Cardiac muscle cell (in vitro differentiated cells and primary cell): ENCODE data around the gene CDA. TPM values are rescaled to one million over a fixed set of nuclear protein-coding genes. Genes with fewer than 3 reads are reported as not detected.

Experiments used
- DNase-seq, 2 donors: peaks; one replicate each; pipeline versions ENCODE4 v3.0.0 to v3.0.0-alpha.2; 2010 to 2017; ENCODE audit warnings: low read depth in 1 of 2, low spot score in 1 of 2
- H3K27ac ChIP-seq: fragments of 200-600 bp; sonication (generic); 2 replicates; pipeline ENCODE4 v1.5.1; 2016
- H3K27me3 ChIP-seq: fragments of 200-600 bp; sonication (generic); 2 replicates; pipeline ENCODE4 v1.6.0; 2016; ENCODE audit warnings: control low read depth
- H3K36me3 ChIP-seq: fragments of 200-600 bp; sonication (generic); 2 replicates; pipeline ENCODE4 v1.5.1; 2016; ENCODE audit warnings: control low read depth
- H3K4me1 ChIP-seq: fragments of 200-600 bp; sonication (generic); 2 replicates; pipeline ENCODE4 v1.8.1; 2017; ENCODE audit warnings: low read depth, mild to moderate bottlenecking, mixed run types
- H3K4me3 ChIP-seq: fragments of 200-600 bp; sonication (generic); 2 replicates; pipeline ENCODE4 v1.5.1; 2016; ENCODE audit warnings: mild to moderate bottlenecking
- H3K9me3 ChIP-seq: fragments of 200-600 bp; sonication (generic); 2 replicates; pipeline ENCODE4 v1.5.1; 2017; ENCODE audit warnings: low read depth, mild to moderate bottlenecking, control low read depth
- polyA plus RNA-seq: library from polyadenylated mRNA; unstranded; fragments of >200 nt; fragmentation: Nextera tagmentation; extraction: Ambion mirVana; gene quantifications from 2 replicates; pipeline ENCODE4 v1.2.1, GENCODE V29; 2016
- total RNA-seq: library from RNA; depleted of rRNA; stranded (reverse); fragments of >200 nt; gene quantifications from 2 replicates; pipeline ENCODE4 v1.2.3, GENCODE V29; 2016
- TF ChIP-seq, protein P1 (sequence below): IDR thresholded peaks from 2 replicates; pipeline ENCODE4 v1.5.1; 2012; ENCODE audit warnings: low read depth, mild to moderate bottlenecking, low read length

The CDA gene
- total and polyA plus RNA-seq, 2 experiments from 2014 or later = not detected

GRCh38 chr1:20654104-20654690 is 65.3 kb downstream of the CDA start:
- TF ChIP-seq, protein P1, sequence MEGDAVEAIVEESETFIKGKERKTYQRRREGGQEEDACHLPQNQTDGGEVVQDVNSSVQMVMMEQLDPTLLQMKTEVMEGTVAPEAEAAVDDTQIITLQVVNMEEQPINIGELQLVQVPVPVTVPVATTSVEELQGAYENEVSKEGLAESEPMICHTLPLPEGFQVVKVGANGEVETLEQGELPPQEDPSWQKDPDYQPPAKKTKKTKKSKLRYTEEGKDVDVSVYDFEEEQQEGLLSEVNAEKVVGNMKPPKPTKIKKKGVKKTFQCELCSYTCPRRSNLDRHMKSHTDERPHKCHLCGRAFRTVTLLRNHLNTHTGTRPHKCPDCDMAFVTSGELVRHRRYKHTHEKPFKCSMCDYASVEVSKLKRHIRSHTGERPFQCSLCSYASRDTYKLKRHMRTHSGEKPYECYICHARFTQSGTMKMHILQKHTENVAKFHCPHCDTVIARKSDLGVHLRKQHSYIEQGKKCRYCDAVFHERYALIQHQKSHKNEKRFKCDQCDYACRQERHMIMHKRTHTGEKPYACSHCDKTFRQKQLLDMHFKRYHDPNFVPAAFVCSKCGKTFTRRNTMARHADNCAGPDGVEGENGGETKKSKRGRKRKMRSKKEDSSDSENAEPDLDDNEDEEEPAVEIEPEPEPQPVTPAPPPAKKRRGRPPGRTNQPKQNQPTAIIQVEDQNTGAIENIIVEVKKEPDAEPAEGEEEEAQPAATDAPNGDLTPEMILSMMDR = no peak
- Histone ChIP-seq H3K36me3 (peaks cover 62% of the 10 kb centered on the region), H3K27me3 (no peaks in the 10 kb centered on the region), H3K9me3 (no peaks in the 10 kb centered on the region), H3K27ac (no peak overlapping the region), H3K4me1 (no peaks in the 10 kb centered on the region), H3K4me3 (no peak overlapping the region)
- DNase-seq = no peak

- no peaks in the 10 kb centered on the region for H3K9me3 ChIP-seq
- H3K4me3 ChIP-seq = no peak overlapping the region
- no peak overlapping the region for H3K27ac ChIP-seq
- TF ChIP-seq, protein P1 = no peak
- H3K27me3 ChIP-seq = no peaks in the 10 kb centered on the region
- H3K4me1 ChIP-seq = peaks cover 10% of the 10 kb centered on the region
- DNase-seq = no peak
- H3K36me3 ChIP-seq = peaks cover 51% of the 10 kb centered on the region
Measured at GRCh38 chr1:20657024-20657423, 68.1 kb downstream of the CDA start.

GRCh38 chr1:20658166-20658915 is 69.4 kb downstream of the CDA start:
- no peak for DNase-seq

GRCh38 chr1:20660363-20660762 is 71.5 kb downstream of the CDA start:
- Histone ChIP-seq H3K27ac (no peak overlapping the region), H3K36me3 (peaks cover 21% of the 10 kb centered on the region), H3K4me3 (peak overlapping the region; percentile 83)

More at GRCh38 chr1:20658166-20658915, 69.4 kb downstream of the CDA start:
- TF ChIP-seq, protein P1 = no peak
- Histone ChIP-seq H3K36me3 (peaks cover 38% of the 10 kb centered on the region), H3K9me3 (no peaks in the 10 kb centered on the region), H3K4me1 (peaks cover 13% of the 10 kb centered on the region), H3K27ac (peak overlapping the region; percentile 35), H3K27me3 (no peaks in the 10 kb centered on the region), H3K4me3 (no peak overlapping the region)

DNA sequence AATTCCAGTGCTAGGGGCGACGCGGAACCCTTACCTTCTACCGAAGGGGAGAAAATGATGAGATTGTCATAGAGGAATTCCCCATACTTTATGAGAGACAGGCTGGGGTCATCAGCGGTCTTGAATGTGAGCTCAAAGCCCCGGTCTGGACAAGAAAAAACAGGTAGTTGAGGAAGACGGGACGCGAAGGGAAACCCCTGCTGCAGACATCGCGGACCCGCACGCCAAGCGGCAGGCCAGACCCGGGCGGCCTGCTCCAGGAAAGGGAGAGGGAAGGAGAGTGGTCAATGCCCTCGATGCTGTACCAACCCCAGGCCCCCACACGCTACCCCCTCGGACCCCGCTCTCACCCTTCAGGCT is 71.9 kb downstream of the CDA start:
- Histone ChIP-seq H3K4me1 (peaks cover 13% of the 10 kb centered on the region), H3K27ac (peak overlapping the region; percentile 11), H3K36me3 (peaks cover 16% of the 10 kb centered on the region), H3K4me3 (peak overlapping the region; percentile 83), H3K27me3 (no peaks in the 10 kb centered on the region), H3K9me3 (no peaks in the 10 kb centered on the region)
- TF ChIP-seq, protein P1 = no peak
- DNase-seq = no peak

More at GRCh38 chr1:20660363-20660762, 71.5 kb downstream of the CDA start:
- peaks cover 13% of the 10 kb centered on the region for H3K4me1 ChIP-seq
- no peaks in the 10 kb centered on the region for H3K27me3 ChIP-seq
- no peak for DNase-seq
- no peaks in the 10 kb centered on the region for H3K9me3 ChIP-seq
- TF ChIP-seq, protein P1 = no peak
